GM12874 (cell line): Measurements from ENCODE around the gene CALML3.

Experiments used
- TF ChIP-seq, protein P1 (sequence below): IDR thresholded peaks from 2 replicates; pipeline ENCODE4 v1.5.1; 2011; ENCODE audit warnings: low read depth, mild to moderate bottlenecking, control low read depth, low read length, moderate library complexity; ENCODE audit not compliant: insufficient read depth

The CALML3 gene

DNA sequence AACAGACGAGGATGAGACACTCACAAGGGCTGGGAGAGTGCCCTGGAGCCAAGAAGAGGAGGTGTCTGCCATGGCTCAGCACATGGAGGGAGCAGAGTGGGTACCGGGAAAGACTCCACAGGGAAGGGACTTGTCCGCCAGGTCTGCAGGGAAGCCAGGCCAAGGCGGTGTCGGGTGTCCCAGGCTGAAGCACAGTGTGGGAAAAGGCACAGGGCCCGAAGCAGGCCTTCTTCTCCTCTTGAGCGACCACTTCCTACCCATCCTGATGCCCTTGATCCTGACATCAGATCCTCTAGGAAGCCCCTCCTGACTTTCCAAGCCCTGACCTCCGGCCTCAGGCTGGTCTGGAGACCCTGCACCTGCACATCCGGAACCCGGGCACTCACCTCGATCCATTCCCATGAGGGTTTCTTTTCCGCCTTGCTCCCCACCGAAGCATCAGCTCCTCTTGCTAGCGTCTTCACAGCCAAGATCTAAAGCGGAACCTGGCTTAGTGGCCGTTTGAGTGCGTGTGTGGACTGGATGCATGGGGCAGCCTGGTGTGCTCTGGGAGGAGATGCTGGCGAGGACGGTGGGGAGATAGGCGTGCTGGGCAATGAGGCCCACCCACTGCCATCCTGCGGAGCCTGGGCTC is 8.5 kb downstream of the CALML3 start:
- TF ChIP-seq, protein P1, sequence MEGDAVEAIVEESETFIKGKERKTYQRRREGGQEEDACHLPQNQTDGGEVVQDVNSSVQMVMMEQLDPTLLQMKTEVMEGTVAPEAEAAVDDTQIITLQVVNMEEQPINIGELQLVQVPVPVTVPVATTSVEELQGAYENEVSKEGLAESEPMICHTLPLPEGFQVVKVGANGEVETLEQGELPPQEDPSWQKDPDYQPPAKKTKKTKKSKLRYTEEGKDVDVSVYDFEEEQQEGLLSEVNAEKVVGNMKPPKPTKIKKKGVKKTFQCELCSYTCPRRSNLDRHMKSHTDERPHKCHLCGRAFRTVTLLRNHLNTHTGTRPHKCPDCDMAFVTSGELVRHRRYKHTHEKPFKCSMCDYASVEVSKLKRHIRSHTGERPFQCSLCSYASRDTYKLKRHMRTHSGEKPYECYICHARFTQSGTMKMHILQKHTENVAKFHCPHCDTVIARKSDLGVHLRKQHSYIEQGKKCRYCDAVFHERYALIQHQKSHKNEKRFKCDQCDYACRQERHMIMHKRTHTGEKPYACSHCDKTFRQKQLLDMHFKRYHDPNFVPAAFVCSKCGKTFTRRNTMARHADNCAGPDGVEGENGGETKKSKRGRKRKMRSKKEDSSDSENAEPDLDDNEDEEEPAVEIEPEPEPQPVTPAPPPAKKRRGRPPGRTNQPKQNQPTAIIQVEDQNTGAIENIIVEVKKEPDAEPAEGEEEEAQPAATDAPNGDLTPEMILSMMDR, result no peak

DNA sequence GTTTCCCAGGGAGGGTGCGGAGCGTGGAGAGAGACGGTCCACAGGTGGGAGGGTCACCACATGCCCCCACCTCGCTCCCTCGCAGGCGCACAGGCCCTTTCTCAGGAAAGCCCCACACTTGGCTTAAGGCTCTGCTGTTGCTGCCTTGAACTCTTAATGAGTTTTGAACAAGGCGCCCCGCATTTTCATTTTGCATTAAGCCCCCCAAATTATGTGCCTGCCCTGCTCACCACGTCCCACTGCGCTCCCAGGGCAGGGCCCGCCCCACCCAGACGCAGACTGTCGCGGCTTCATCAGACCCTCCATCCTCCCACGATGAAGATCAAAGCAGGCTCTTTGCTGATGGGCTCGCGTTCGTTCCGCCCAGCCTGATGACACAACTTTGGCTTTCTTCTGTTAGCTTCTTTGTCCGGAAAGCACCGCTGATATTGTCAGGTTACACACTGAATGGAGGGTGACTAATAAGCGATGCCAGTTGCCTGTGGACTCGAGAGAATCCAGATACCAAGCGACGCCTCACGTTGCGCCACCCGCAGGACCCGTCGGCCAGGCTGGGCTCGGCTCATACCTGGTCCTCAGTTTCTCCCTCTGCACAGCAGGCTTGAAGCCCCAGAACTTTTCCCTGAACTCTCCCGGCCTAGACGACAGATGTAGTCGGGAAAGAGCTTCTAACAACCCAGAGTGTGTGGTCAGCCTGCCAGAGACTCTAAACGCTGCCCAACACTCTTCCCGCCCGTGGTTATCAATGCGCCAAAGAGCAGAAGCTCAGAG is 9.5 kb downstream of the CALML3 start:
- TF ChIP-seq, protein P1, result no peak

DNA sequence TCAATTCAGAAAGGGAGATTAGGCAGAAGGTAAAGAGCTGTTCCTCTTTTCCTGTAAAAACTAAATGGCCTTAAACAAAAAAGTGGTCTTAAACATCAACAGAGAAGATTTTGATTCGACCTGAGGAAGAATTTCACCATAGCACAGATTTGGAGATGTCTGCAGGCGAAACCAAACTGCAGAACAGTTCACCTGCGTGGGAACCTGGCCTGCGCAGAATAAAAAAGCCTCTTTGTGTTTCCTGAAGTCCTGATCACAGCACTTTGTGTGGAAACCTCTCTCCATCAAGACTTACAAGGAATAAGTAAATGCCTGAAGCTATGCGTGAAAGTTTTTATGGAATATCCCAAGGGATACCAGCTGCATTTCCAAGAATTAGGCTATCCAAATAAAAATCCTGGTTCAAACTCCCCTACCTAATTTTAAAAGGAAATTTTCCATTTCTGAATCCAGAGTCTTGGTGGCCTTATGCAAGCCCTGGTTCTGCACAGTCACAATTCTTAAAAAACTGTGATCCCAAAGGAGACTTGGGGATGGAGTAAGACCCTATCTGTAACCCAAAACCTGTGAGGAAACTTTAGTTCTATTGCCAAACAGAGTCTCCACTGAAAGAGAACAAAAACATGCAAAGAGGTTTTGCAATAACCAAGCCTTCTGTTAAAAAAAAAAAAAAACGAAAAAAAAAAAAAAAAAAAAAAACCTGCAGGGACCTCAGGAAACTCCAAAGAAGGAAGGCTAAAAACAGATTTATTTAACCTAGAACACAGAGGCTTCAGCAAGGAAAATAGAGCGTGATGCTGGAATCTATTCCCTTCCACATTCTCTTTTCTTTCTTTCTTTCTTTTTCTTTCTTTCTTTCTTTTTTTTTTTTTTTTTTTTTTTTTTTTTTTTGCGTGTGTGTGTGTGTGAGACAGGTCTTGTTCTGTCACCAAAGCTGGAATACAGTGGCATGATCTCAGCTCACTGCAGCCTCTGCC is 10.4 kb downstream of the CALML3 start:
- TF ChIP-seq, protein P1, result no peak

DNA sequence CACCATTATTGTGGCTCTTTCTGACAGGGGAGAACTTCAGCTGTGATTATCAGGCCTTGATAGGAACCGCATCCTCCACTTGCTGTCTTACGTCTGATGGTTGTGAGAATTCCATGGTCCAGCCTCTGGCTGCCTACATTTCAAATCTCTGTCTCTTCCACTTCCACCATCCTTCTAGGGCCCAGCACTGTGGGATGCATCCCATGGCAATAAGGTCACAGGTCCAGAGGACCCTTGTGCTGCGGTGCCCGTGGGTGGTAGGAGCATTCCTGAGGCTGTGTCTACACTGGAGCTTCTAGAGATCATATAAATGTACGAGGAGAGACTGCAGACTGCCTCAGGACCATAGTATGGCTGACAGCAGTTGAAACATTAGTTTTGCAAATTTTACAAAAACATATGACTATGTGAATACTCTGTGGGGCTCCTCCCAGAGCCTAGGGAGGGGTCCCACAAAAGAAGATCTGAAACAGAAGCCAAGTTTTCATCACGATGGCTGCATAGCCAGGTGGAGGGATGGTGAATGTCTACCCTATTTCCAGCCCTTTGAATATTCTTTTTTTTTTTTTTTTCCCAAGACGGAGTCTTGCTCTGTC is 11.8 kb downstream of the CALML3 start:
- TF ChIP-seq, protein P1, result no peak

DNA sequence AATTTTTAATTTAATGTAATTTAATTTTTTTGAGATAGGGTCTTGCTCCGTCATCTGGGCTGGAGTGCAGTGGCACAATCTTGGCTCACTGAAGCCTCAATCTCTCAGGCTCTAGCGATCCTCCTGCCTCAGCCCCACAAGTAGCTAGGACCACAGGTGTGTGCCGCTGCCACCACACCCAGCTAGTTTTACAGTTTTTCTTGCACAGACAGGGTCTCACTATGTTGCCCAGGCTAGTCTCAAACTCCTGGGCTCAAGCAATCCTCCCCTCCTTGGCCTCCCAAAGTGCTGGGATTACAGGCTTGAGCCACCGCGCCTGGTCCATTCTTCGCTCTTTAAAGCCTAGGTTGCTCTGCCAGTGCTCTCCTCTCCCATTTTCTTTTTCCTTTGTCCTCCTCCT is 12.9 kb downstream of the CALML3 start:
- TF ChIP-seq, protein P1, result no peak

DNA sequence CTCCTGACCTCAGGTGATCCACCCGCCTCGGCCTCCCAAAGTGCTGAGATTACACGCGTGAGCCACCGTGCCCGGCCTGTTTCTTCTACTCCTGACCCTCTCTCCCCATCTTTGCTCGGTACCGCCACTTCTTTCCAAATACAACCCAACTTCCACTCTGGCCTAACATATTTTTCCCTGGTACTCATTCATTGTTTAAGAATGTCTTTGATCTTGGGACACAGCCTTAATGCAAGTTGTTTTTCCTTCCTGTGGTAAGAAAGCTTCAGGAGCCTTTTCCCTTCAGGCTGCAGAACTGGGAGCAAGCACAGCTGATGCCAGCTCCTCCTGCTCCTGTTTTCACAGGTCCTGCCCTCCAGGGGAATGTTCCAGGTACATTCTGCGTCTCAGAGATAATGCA is 13.7 kb downstream of the CALML3 start:
- TF ChIP-seq, protein P1, result no peak
